Psoas muscle (tissue), 8 donors: ENCODE measurements around the gene SEH1L. TPM values are rescaled to one million over a fixed set of nuclear protein-coding genes. Genes with fewer than 3 reads are reported as not detected.

Experiments
- ATAC-seq, 4 donors: fragments of 200-7000 bp; cut with Tn5 transposase; one replicate each; pipeline ENCODE4 v1.9.1; 2020; ENCODE audit warnings: moderate library complexity in 3 of 4, mild to moderate bottlenecking in 2 of 4
- DNase-seq, 2 donors: peaks; one replicate each; pipeline ENCODE4 v3.0.0-alpha.2; 2020
- H3K27ac ChIP-seq: fragments of 200-600 bp; one replicate; pipeline ENCODE4 v1.8.0; 2022
- H3K27me3 ChIP-seq, 3 donors: fragments of 200-600 bp in 1 of 3; one replicate each; pipeline versions ENCODE4 v1.6.1 to v1.8.0; 2013 to 2022; ENCODE audit warnings: low read length in 2 of 3, mild to moderate bottlenecking in 2 of 3, moderate library complexity in 1 of 3; ENCODE audit not compliant: insufficient read depth in 3 of 3
- H3K36me3 ChIP-seq, 2 donors: fragments of 200-600 bp in 1 of 2; one replicate each; pipeline versions ENCODE4 v1.6.1 to v1.8.0; 2013 to 2022; ENCODE audit warnings: low read depth in 1 of 2, mild to moderate bottlenecking in 1 of 2, moderate library complexity in 1 of 2; ENCODE audit not compliant: insufficient read depth in 1 of 2
- H3K4me1 ChIP-seq: fragments of 200-600 bp; one replicate; pipeline ENCODE4 v1.8.0; 2022
- H3K4me3 ChIP-seq: fragments of 200-600 bp; one replicate; pipeline ENCODE4 v1.8.0; 2022; ENCODE audit warnings: mild to moderate bottlenecking
- H3K9me3 ChIP-seq: fragments of 200-600 bp; one replicate; pipeline ENCODE4 v1.8.0; 2022
- WGBS, 3 donors: extraction: QIAGEN DNeasy Blood & Tissue Kit; methylation state at CpG; one replicate each; pipeline versions ENCODE4 v1.1.6 to v1.1.7; 2013; 5-methylcytosine and 5-hydroxymethylcytosine counted together
- intact Hi-C, 2 donors: fragments of 100-400 bp; cut with DNase I; formaldehyde crosslinking; loops; one replicate each; pipeline versions ENCODE4 v1.11.0 to v1.14.2; 2022
- polyA plus RNA-seq, 3 donors: library from polyadenylated mRNA; stranded (reverse); fragments of 200-250 nt; gene quantifications; one replicate each; pipeline ENCODE4 v1.2.3, GENCODE V29; 2013
- total RNA-seq, 4 donors: library from RNA; stranded (reverse); fragmentation: NEBNext Ultra II Directional in 2 of 4; extraction: Animal tissue kit (Norgen Biotek cat#: 25700) in 2 of 4; gene quantifications; one replicate each; pipeline versions ENCODE4 v1.2.1 to v1.2.4, GENCODE V29; 2021 to 2023
- TF ChIP-seq, protein P1 (sequence below): fragments of 200-600 bp; IDR thresholded peaks from one replicate; pipeline ENCODE4 v1.8.0; 2022; ENCODE audit warnings: antibody characterized with exemption
- donor health status: healthy with polysubstance abuse.
- donor health status: DM: no; HTN: no; CAD: no; lungs with moderate emphysema.
- donor health status: Bipolar disorder and iron deficiency.
- donor health status: healthy.
- donor health status: DM: yes; HTN: yes; CAD: no.
- donor health status: DM: no; HTN: no; CAD: no.
- donor health status: DM: no; HTN: no; CAD: no.
- donor health status: DM: yes; HTN: yes; CAD: no.

SEH1L gene
- total and polyA plus RNA-seq, 7 donors, result 22.7 to 70.9 (median 38.2) TPM

DNA sequence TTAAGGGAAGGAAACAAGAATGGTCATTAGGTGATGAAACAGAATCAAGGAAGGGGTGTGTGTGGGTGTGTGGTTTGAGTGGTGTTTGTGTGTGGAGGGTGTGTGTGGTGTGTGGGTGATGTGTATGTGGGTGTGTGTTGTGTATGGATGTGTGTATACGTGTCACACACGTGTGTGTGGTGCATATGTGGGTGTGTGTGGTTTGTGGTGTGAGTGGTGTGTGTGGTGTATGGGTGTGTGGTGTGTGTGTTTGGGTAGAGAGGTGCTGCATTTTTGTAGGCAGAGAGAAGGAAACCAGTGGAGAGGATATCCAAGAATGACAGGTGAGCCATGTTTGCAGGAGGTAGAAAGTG, 42.3 kb downstream of the SEH1L start:
- intact Hi-C loops, result no loop called here
- Histone ChIP-seq H3K4me1 (peaks cover 34% of the 10 kb centered on the region), H3K9me3 (no peaks in the 10 kb centered on the region), H3K27me3 (no peaks in the 10 kb centered on the region), H3K36me3 (peaks cover 0 to 18% of the 10 kb centered on the region in 2 donors), H3K27ac (peak overlapping the region; percentile 87), H3K4me3 (peak overlapping the region; percentile 90)
- WGBS, 3 donors, result 50 to 59% (median 50%) methylated on average over 2 of the region's 2 CpGs
- no peak for ATAC-seq
- DNase-seq, result no peak
- TF ChIP-seq, protein P1, sequence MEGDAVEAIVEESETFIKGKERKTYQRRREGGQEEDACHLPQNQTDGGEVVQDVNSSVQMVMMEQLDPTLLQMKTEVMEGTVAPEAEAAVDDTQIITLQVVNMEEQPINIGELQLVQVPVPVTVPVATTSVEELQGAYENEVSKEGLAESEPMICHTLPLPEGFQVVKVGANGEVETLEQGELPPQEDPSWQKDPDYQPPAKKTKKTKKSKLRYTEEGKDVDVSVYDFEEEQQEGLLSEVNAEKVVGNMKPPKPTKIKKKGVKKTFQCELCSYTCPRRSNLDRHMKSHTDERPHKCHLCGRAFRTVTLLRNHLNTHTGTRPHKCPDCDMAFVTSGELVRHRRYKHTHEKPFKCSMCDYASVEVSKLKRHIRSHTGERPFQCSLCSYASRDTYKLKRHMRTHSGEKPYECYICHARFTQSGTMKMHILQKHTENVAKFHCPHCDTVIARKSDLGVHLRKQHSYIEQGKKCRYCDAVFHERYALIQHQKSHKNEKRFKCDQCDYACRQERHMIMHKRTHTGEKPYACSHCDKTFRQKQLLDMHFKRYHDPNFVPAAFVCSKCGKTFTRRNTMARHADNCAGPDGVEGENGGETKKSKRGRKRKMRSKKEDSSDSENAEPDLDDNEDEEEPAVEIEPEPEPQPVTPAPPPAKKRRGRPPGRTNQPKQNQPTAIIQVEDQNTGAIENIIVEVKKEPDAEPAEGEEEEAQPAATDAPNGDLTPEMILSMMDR, result no peak

DNA sequence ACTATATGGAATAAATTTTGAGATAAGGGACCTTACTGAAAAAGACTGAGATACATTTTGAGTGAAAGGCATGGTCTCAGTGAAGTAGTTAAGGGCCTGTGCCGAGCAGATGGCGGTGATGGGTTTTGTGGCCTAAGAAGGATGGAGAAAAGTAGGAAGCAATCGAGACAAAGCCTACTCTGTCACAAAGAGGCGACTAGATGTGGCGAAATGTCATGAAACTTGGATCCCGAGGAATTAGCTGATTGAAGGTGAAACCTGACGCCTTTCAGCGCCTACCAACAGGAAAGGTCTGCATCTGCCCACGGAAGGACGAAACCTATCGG, 42.8 kb downstream of the SEH1L start:
- TF ChIP-seq, protein P1, result no peak
- peak overlapping the region; percentile 87 for H3K27ac ChIP-seq
- DNase-seq, result no peak
- 1 to 2% (median 2%) methylated on average over 11 of the region's 11 CpGs for WGBS, 3 donors
- peaks cover 34% of the 10 kb centered on the region for H3K4me1 ChIP-seq
- ATAC-seq, result peak in 1 of 4 donors; percentile 1
- intact Hi-C loops, result no loop called here
- H3K27me3 ChIP-seq, result no peaks in the 10 kb centered on the region
- H3K4me3 ChIP-seq, result peak overlapping the region; percentile 90
- H3K36me3 ChIP-seq, result peaks cover 0 to 13% of the 10 kb centered on the region in 2 donors
- no peaks in the 10 kb centered on the region for H3K9me3 ChIP-seq

DNA sequence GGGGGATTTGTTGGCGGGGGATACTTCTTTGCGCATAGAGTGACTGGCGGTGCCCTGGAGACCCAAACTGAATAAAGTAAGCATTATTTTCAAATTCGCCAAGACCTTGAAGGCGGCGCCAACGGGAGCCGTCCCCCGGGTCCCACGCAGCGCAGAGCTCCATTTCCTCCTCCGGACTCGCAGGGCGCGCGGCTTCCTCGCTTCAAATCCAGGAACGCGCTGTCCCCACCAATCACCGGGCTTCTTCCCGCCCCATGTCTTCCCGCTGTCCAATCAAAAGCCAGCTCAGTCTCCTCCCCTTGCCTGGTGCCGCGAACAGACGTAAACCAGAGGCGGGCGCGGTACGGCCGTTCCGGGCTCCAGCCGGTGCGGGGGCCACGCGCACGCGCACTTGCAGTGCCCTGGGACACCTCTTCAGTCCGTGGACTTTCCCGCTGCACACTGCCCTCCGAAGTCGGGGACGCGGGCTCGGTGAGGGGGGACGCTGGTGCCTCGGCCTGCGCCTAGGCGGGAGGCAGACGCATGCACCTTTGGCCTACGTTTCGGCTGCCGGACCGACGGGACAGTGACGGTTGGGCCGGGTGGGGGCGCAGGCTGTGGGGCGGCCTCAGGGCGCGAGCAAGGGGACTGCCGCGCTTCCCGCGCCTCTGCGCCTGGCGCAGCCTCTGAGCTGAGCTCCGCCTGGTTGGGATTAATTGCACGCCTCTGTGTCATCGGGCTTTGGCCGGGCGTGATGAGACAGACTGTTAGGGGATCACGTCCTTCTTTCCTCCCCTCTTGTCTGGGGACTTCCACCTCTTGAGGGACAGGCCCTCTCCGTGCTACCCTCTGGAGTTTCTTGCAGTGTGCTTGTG, 43.4 kb downstream of the SEH1L start, which contains the start of gene CEP192:
TSS of gene CEP192 (plus strand) at position 396 of the 854 bp plus-strand sequence. CDS start 8,063 bp downstream, outside the sequence.
- intact Hi-C loops, result no loop called here
- Histone ChIP-seq H3K27me3 (no peaks in the 10 kb centered on the region), H3K36me3 (peaks cover 0 to 7% of the 10 kb centered on the region in 2 donors), H3K27ac (peak within 1 kb of the TSS; percentile 87), H3K9me3 (no peaks in the 10 kb centered on the region), H3K4me1 (peaks cover 34% of the 10 kb centered on the region), H3K4me3 (peak within 1 kb of the TSS; percentile 90)
- DNase-seq (peak; percentile 97 to 99), ATAC-seq (peak; percentile 95 to 97 (median 96))
- TF ChIP-seq, protein P1, result no peak
- WGBS, 3 donors, result 0% methylated on average over 60 to 73 of the region's 73 CpGs

DNA sequence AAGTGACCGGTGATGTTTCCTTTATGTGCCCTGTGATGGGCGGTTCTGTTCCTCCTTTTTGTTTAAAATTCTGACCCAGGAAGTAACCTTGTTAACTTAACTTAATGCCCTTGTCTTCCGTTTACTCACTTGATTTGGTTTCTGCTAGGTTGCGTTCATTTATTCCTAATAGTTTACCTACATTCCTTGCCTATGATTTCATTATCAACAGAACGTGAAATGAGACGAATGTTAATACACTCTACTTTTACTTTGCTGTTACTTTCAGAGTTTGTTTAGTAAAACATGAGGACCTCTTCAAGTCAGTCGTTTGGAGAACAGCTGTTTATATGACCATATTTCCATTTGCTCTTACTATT, 44.0 kb downstream of the SEH1L start:
- intact Hi-C loops, result no loop called here
- Histone ChIP-seq H3K9me3 (no peaks in the 10 kb centered on the region), H3K4me1 (peaks cover 34% of the 10 kb centered on the region), H3K27ac (peak overlapping the region; percentile 87), H3K4me3 (peak overlapping the region; percentile 90), H3K27me3 (no peaks in the 10 kb centered on the region), H3K36me3 (peaks cover 0 to 5% of the 10 kb centered on the region in 2 donors)
- no peak for DNase-seq
- no peak for ATAC-seq
- TF ChIP-seq, protein P1, result no peak
- 0 to 1% (median 1%) methylated on average over 7 of the region's 7 CpGs for WGBS, 3 donors

DNA sequence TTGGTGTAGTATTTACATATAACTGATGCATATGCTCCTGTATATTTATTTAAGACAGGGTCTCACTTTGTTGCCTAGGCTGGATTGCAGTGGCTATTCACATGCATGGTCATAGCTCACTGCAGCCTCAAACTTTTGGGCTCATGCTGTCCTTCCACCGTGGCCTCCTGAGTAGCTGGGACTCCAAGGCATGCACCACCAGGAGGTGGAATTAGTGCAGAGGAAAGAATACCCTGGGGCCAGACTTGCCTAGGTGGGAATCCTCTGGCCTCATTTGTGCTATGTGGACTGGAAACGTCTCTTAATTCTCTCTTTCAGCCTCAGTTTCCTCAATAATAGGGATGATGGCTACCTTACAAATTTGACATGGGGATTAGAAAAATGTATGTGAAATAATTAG, 45.6 kb downstream of the SEH1L start:
- Histone ChIP-seq H3K36me3 (no peaks in the 10 kb centered on the region), H3K4me1 (peaks cover 34% of the 10 kb centered on the region), H3K4me3 (no peak overlapping the region), H3K9me3 (no peaks in the 10 kb centered on the region), H3K27ac (no peak overlapping the region), H3K27me3 (no peaks in the 10 kb centered on the region)
- DNase-seq (no peak), ATAC-seq (no peak)
- intact Hi-C loops, result no loop called here
- 79 to 88% (median 86%) methylated on average over 2 of the region's 2 CpGs for WGBS, 3 donors
- TF ChIP-seq, protein P1, result no peak
